Brain pericyte (primary cell): Measurements from ENCODE around the gene TAGLN2.
"Not testable (repeated sequence)": the region's sequence is repeated elsewhere in the genome, so short reads cannot be mapped to it uniquely, and the experiment has no call there.

Experiments
- DNase-seq: peaks from one replicate; pipeline ENCODE4 v3.0.0-alpha.2; 2012; ENCODE audit warnings: low read depth, low spot score

The TAGLN2 gene

DNA sequence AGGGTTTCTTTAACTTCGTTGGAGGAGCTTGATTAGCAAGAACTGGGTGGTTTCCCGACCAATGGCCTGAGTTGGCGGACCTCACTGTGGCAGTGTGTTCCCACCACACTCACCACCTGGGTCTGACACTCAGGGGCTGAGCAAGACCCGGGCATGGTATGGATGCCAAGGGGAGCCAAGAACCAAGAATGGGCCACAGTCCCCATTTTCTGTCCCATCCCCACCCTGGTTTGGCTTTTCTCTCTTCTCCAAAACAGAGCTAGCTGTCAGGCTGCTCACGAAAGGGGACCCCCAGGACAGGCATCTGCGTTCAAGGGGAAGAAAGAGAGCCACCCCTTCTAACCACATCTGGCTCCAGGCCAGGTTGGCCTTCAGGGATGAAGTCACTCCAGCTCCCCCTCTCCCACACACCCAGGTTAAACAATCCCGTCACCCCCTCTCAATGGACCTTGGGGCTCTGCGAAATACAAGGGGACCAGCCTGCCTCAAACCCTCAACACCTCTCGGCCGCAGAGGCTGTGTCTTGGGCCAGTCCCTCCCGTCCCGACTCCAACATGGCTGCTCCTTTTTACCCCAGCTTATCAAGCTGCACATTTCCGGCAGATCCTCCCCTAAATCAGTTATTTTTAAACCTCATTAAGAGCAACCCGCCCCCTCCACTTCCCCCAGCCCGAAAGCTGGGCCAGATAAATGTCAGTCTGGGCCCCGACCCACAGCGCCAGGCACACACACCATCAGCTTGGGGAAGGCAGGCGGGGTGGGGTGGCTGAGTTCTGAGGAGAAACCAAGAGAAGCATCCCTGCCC lies 3.4 kb downstream of the TAGLN2 start:
- DNase-seq, result no peak

DNA sequence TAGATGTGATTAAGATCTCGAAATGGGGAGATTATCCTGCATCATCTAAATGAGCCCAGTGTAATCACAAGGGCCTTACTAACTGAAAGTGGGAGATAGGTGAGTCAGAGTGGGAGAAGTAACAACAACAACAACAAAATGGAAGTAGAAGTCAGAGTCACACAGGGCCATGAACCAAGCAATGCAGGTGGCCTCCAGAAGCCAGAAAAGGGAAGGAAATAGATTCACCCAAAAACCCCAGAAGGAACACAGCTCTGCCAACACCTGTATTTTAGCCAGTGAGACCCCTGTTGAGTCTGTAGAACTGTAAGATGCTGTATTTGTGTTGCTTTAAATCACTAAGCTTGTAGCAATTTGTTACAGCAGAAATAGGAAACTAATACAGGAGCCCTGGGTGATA lies 4.1 kb downstream of the TAGLN2 start:
- DNase-seq, result no peak

- DNase-seq, result no peak
Observed at GRCh38 chr1:159920651-159921050, 4.7 kb downstream of the TAGLN2 start.

DNA sequence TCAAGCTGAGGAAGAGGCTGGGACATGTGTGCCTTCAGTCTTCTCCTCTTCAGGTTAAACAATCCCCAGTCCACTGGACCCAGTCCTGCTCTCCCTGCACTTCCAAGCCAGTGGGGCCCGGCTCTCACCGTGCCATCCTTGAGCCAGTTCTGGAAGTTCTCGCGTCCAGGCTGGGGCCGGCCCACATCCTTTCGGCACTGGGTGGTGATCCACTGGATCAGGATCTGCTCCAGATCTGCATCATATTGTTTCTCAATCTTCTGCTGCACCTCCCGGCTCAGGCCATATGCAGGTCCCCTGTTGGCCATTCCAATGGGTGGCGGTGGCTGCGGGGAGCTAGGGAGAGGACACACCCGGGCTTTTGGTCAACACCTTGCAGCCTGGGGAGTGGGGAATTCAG lies 5.1 kb downstream of the TAGLN2 start:
- no peak for DNase-seq

GRCh38 chr1:159919236-159919865 lies 6.0 kb downstream of the TAGLN2 start:
- no peak for DNase-seq

DNA sequence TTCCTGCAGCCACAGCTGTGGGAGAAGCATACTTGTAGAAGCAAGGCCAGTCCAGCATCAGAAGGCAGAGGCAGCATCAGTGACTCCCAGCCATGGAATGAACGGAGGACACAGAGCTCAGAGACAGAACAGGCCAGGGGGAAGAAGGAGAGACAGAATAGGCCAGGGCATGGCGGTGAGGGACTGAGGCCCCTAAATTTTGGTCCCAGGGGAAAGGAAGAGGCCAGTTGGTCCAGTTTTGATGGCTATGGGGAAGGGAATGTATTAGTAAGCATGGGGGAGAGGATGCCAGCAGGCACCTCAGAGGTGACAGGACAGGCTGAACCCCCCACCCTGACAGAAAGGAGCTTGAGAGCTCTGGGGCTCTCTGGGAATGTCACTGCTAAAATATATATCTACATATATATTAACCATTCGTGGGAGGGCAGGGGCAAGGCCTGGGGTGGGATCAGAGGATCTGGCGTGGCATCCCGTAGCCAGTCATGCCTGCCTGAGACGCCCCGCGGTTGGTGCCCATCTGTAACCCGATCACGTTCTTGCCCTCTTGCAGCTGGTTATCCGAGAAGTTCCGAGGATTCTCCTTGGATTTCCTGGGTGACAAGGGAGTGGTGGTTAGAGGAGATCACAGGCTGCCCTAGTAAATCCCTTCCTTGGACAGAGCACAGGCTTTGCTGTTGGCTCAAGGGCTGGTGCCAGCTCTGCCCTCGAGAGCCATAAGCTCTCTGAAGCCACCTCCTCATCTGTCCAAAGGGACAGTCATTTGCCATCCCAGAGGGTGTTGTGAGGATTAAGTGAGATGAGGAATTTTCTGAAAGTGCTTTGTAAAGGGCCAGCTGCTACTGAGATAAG lies 6.7 kb downstream of the TAGLN2 start:
- DNase-seq, result no peak

- DNase-seq, result no peak
Observed at GRCh38 chr1:159917533-159918351, 7.6 kb downstream of the TAGLN2 start.

GRCh38 chr1:159916242-159917051 lies 8.9 kb downstream of the TAGLN2 start:
- no peak for DNase-seq

- DNase-seq, result no peak
Observed at GRCh38 chr1:159915571-159916241, 9.6 kb downstream of the TAGLN2 start.

GRCh38 chr1:159914252-159915018 lies 10.9 kb downstream of the TAGLN2 start:
- DNase-seq, result no peak

DNA sequence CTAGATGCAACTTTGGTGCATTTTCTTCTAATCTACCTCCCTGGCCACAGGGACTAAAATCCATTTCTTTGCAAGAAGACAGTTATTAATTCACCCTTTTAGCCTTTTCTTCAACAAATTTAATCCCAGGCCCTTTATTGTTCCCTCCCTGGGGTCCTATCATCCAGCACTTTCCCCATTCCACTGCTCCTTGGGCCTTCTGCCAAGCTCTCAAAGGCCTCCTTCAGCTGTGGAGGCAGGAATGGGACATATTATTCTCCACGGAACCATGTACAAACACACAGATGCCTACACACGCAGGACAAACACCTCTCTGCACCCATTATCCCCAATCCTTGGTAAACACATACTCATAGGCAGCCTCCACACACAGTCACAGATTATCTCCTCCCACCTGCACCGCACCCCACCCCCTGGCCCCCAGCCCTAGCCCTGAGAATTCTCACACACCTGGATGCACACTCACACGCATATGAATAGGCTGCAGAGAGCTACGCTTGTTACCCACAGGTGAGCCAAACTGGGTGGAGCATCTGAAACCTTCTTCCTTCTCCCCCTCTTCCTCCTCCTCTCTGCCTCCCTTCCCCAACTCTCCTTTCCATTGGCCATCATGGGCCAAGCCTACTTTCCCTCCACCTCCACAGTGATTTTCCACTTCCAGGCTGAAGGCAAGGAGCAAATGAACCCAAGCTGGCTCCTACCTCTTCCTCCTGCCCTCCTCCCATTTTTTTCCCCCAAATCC lies 11.7 kb downstream of the TAGLN2 start:
- no peak for DNase-seq

GRCh38 chr1:159911326-159912070 lies 13.8 kb downstream of the TAGLN2 start:
- DNase-seq, result no peak

- DNase-seq, result no peak
Observed at GRCh38 chr1:159908031-159908940, 17.0 kb downstream of the TAGLN2 start.

DNA sequence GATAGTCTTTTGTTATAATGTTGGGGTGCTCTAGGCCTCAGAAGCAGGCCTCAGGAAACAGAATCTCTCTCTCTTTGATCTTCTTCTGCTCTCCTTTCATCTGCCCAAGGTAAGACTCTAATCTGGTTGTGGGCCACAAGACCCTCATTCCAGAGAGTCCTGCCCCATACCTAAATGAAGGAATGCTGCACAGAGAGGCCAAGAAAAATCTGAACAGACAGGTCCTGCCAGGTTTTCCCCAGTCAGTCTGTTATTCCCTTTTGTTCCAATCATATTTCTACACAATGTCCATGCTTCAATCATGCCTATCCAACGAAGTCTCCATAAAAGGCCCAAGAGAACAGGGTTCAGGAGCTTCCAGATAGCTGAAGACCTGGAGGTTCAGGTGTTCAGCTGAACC lies 18.3 kb downstream of the TAGLN2 start:
- DNase-seq, result no peak

- not testable (repeated sequence) for DNase-seq
Observed at GRCh38 chr1:159904036-159904435, 21.3 kb downstream of the TAGLN2 start.

GRCh38 chr1:159902541-159902940 lies 22.8 kb downstream of the TAGLN2 start:
- no peak for DNase-seq
